ENCODE measurements around the gene FGF12.

DNA sequence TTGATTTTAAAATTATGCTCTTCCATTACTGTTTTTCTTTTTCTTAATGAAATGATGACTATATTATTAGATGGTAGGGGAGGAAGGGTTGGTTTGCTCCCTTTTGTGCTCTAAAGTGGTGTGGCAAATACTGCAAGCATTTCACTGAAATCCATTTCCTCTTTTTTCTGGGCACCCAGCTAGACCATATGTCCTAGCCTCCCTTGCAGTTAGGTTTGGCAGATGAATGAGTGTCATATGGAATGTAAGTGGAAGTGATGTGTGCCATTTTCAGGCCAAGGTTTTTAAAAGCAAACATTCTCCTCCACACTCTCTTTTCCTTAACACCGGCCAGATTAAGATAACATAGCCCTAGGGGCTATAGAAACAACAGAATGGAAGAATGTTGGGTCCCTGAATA, 363.0 kb downstream of the FGF12 start:
- TF ChIP-seq, protein P1, sequence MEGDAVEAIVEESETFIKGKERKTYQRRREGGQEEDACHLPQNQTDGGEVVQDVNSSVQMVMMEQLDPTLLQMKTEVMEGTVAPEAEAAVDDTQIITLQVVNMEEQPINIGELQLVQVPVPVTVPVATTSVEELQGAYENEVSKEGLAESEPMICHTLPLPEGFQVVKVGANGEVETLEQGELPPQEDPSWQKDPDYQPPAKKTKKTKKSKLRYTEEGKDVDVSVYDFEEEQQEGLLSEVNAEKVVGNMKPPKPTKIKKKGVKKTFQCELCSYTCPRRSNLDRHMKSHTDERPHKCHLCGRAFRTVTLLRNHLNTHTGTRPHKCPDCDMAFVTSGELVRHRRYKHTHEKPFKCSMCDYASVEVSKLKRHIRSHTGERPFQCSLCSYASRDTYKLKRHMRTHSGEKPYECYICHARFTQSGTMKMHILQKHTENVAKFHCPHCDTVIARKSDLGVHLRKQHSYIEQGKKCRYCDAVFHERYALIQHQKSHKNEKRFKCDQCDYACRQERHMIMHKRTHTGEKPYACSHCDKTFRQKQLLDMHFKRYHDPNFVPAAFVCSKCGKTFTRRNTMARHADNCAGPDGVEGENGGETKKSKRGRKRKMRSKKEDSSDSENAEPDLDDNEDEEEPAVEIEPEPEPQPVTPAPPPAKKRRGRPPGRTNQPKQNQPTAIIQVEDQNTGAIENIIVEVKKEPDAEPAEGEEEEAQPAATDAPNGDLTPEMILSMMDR (IDR thresholded peaks at IDR 0.05): no peak
- TF ChIP-seq POLR2A (IDR thresholded peaks at IDR 0.05): no peak
